Liver (tissue), 9 donors: Measurements from ENCODE around the gene TMEM107. TPM values are rescaled to one million over a fixed set of nuclear protein-coding genes. Genes with fewer than 3 reads are reported as not detected.

Experiments
- DNase-seq: peaks from one replicate; pipeline ENCODE4 v3.0.0-alpha.2; 2017; ENCODE audit warnings: low spot score
- H3K27ac ChIP-seq, 2 donors: one replicate each; pipeline ENCODE4 v1.7.0; 2013; ENCODE audit warnings: inconsistent platforms in 2 of 2, low read length in 2 of 2, control low read depth in 1 of 2, low read depth in 1 of 2, mild to moderate bottlenecking in 1 of 2
- H3K27me3 ChIP-seq, 4 donors: one replicate each; pipeline versions ENCODE4 v1.6.1 to v1.7.0; 2013; ENCODE audit warnings: low read length in 3 of 4, inconsistent platforms in 1 of 4, mild to moderate bottlenecking in 1 of 4, moderate library complexity in 1 of 4; ENCODE audit not compliant: control insufficient read depth in 4 of 4, insufficient read depth in 4 of 4
- H3K36me3 ChIP-seq, 4 donors: one replicate each; pipeline versions ENCODE4 v1.6.1 to v1.7.0; 2013; ENCODE audit warnings: low read length in 3 of 4, mild to moderate bottlenecking in 3 of 4, low read depth in 1 of 4, moderate library complexity in 1 of 4; ENCODE audit not compliant: control insufficient read depth in 4 of 4, insufficient read depth in 3 of 4
- H3K4me1 ChIP-seq, 4 donors: one replicate each; pipeline versions ENCODE4 v1.6.1 to v1.7.0; 2013; ENCODE audit warnings: low read length in 3 of 4, mild to moderate bottlenecking in 3 of 4, moderate library complexity in 1 of 4; ENCODE audit not compliant: control insufficient read depth in 4 of 4, insufficient read depth in 4 of 4
- H3K4me3 ChIP-seq, 3 donors: one replicate each; pipeline versions ENCODE4 v1.6.1 to v1.7.0; 2013; ENCODE audit warnings: low read length in 3 of 3, control low read depth in 1 of 3, low read depth in 1 of 3, mild to moderate bottlenecking in 1 of 3
- H3K9ac ChIP-seq, 2 donors: one replicate each; pipeline ENCODE4 v1.7.0; 2013; ENCODE audit warnings: low read length in 2 of 2, mild to moderate bottlenecking in 2 of 2, moderate library complexity in 2 of 2, control low read depth in 1 of 2, low read depth in 1 of 2
- H3K9me3 ChIP-seq, 4 donors: one replicate each; pipeline versions ENCODE4 v1.6.1 to v1.7.0; 2013; ENCODE audit warnings: low read length in 3 of 4; ENCODE audit not compliant: control insufficient read depth in 4 of 4
- ATF3 ChIP-seq: IDR thresholded peaks from 2 replicates; pipeline ENCODE4 v1.6.1; 2016; ENCODE audit warnings: antibody characterized with exemption
- CTCF ChIP-seq: fragments of 150-350 bp; IDR thresholded peaks from 2 replicates; pipeline ENCODE4 v1.5.1; 2017; ENCODE audit warnings: improper control_type of control experiment, low read depth, low read length; ENCODE audit not compliant: missing input control
- EGR1 ChIP-seq, 2 donors: IDR thresholded peaks; 2 replicates each; pipeline ENCODE4 v1.6.1; 2016 to 2018; ENCODE audit warnings: antibody characterized with exemption in 2 of 2, low read depth in 2 of 2
- FOXA1 ChIP-seq: IDR thresholded peaks from 2 replicates; pipeline ENCODE4 v1.6.1; 2016; ENCODE audit warnings: antibody characterized with exemption
- FOXA2 ChIP-seq: IDR thresholded peaks from 2 replicates; pipeline ENCODE4 v1.6.1; 2016; ENCODE audit warnings: antibody characterized with exemption
- GABPA ChIP-seq, 2 donors: IDR thresholded peaks in 1 of 2; conservative IDR thresholded peaks in 1 of 2; 2 replicates each; pipeline ENCODE4 v1.6.1; 2016; ENCODE audit warnings: antibody characterized with exemption in 2 of 2, mild to moderate bottlenecking in 1 of 2, moderate library complexity in 1 of 2
- HNF4A ChIP-seq, 2 donors: conservative IDR thresholded peaks; 2 replicates each; pipeline ENCODE4 v1.6.1; 2016; ENCODE audit warnings: antibody characterized with exemption in 2 of 2, mild to moderate bottlenecking in 2 of 2
- HNF4G ChIP-seq: IDR thresholded peaks from 2 replicates; pipeline ENCODE4 v1.6.1; 2016; ENCODE audit warnings: antibody characterized with exemption
- JUND ChIP-seq, 2 donors: IDR thresholded peaks; 2 replicates each; pipeline ENCODE4 v1.6.1; 2016; ENCODE audit warnings: antibody characterized with exemption in 2 of 2
- MAX ChIP-seq: IDR thresholded peaks from 2 replicates; pipeline ENCODE4 v1.6.1; 2016; ENCODE audit warnings: antibody characterized with exemption
- NR2F2 ChIP-seq: IDR thresholded peaks from 2 replicates; pipeline ENCODE4 v1.6.1; 2016; ENCODE audit warnings: antibody characterized with exemption
- RAD21 ChIP-seq, 2 donors: IDR thresholded peaks; 2 replicates each; pipeline ENCODE4 v1.6.1; 2016; ENCODE audit warnings: antibody characterized with exemption in 2 of 2, mild to moderate bottlenecking in 2 of 2
- RXRA ChIP-seq, 2 donors: IDR thresholded peaks; 2 replicates each; pipeline ENCODE4 v1.6.1; 2017 to 2018; ENCODE audit warnings: antibody characterized with exemption in 2 of 2, mild to moderate bottlenecking in 1 of 2
- TAF1 ChIP-seq: conservative IDR thresholded peaks from 2 replicates; pipeline ENCODE4 v1.6.1; 2016; ENCODE audit warnings: antibody characterized with exemption, mild to moderate bottlenecking
- YY1 ChIP-seq: IDR thresholded peaks from 2 replicates; pipeline ENCODE4 v1.6.1; 2016; ENCODE audit warnings: antibody characterized with exemption, mild to moderate bottlenecking
- ZBTB33 ChIP-seq: IDR thresholded peaks from 2 replicates; pipeline ENCODE4 v1.6.1; 2016; ENCODE audit warnings: antibody characterized with exemption
- WGBS: extraction: QIAGEN DNeasy Blood & Tissue Kit; methylation state at CpG from one replicate; pipeline ENCODE4 v1.1.7; 2013; 5-methylcytosine and 5-hydroxymethylcytosine counted together
- polyA plus RNA-seq, 2 donors: library from polyadenylated mRNA; stranded (reverse) in 1 of 2; unstranded in 1 of 2; fragments of 200-250 nt in 1 of 2; fragments of >200 nt in 1 of 2; fragmentation: Nextera tagmentation in 1 of 2; extraction: Ambion mirVana in 1 of 2; gene quantifications; one replicate each; pipeline versions ENCODE4 v1.2.1 to v1.2.3, GENCODE V29; 2013 to 2015
- total RNA-seq, 2 donors: library from RNA; depleted of rRNA; stranded (reverse); fragments of >200 nt; gene quantifications; one replicate each; pipeline ENCODE4 v1.2.3, GENCODE V29; 2014
- donor health status: healthy.
- donor health status: healthy.
- donor health status: healthy.
- donor health status: healthy.
- donor health status: healthy.

Gene TMEM107
- total and polyA plus RNA-seq, 4 donors, result 3.0 to 8.4 (median 4.2) TPM

GRCh38 chr17:8122924-8123694 lies 53.1 kb downstream of the TMEM107 start:
- no peaks in the 10 kb centered on the region for H3K9me3 ChIP-seq
- no peaks in the 10 kb centered on the region for H3K36me3 ChIP-seq
- H3K9ac ChIP-seq, result no peak overlapping the region
- peaks cover 5 to 16% (median 6%) of the 10 kb centered on the region in 4 donors for H3K27me3 ChIP-seq
- no peak for DNase-seq
- peak overlapping the region in 1 of 3 donors; percentile 40 for H3K4me3 ChIP-seq
- no peak overlapping the region for H3K27ac ChIP-seq
- peaks cover 28 to 77% (median 65%) of the 10 kb centered on the region in 4 donors for H3K4me1 ChIP-seq
- TF ChIP-seq RXRA (IDR thresholded peaks at IDR 0.05) (no peak), NR2F2 (no peak), RAD21 (IDR thresholded peaks at IDR 0.05) (no peak), EGR1 (IDR thresholded peaks at IDR 0.05; ENCODE audit: low read depth in 2 of 2) (no peak), FOXA2 (no peak), ATF3 (no peak), TAF1 (no peak), JUND (IDR thresholded peaks at IDR 0.05) (no peak), HNF4G (no peak), CTCF (no peak), ZBTB33 (no peak), MAX (no peak), FOXA1 (no peak), GABPA (IDR thresholded peaks at IDR 0.05 in 1 of 2, conservative IDR thresholded peaks at IDR 0.05 in 1 of 2) (no peak), HNF4A (conservative IDR thresholded peaks at IDR 0.05) (no peak), YY1 (no peak)
- 3% methylated on average over 55 of the region's 55 CpGs for WGBS

Other genes with a start within 250 kb of the TMEM107 start
- under 1 TPM; 0.23 to 0.67 TPM for gene KCNAB3, start 246.5 kb downstream of the TMEM107 start, total RNA-seq
- under 1 TPM; 0.42 to 0.43 TPM for gene KCNAB3, start 246.5 kb downstream of the TMEM107 start, polyA plus RNA-seq
- 10 to 100 TPM; 15.9 to 18.4 TPM for gene TRAPPC1, start 244.4 kb downstream of the TMEM107 start, total RNA-seq
- gene TRAPPC1, start 244.4 kb downstream of the TMEM107 start, polyA plus RNA-seq, result 10 to 100 TPM; 95.9 to 96.9 TPM
- 10 to 100 TPM; 10.5 to 12.0 TPM for gene CNTROB, start 244.2 kb downstream of the TMEM107 start, total RNA-seq
- 1 to 10 TPM; 2.2 to 6.7 TPM for gene CNTROB, start 244.2 kb downstream of the TMEM107 start, polyA plus RNA-seq
- gene GUCY2D, start 173.8 kb downstream of the TMEM107 start, total RNA-seq, result under 1 TPM in 1 of 2 donors, not detected in 1; 0.09 TPM
- gene GUCY2D, start 173.8 kb downstream of the TMEM107 start, polyA plus RNA-seq, result under 1 TPM in 1 of 2 donors, not detected in 1; 0.14 TPM
- 1 to 10 TPM in 1 of 2 donors, under 1 TPM in 1; 0.92 to 1.0 TPM for gene ALOX15B, start 137.3 kb downstream of the TMEM107 start, total RNA-seq
- gene ALOX15B, start 137.3 kb downstream of the TMEM107 start, polyA plus RNA-seq, result under 1 TPM; 0.16 to 0.19 TPM
- not detected for gene ALOX12B, start 88.7 kb downstream of the TMEM107 start, total RNA-seq
- not detected for gene ALOX12B, start 88.7 kb downstream of the TMEM107 start, polyA plus RNA-seq
- gene ALOXE3, start 57.9 kb downstream of the TMEM107 start, total RNA-seq, result not detected
- not detected for gene ALOXE3, start 57.9 kb downstream of the TMEM107 start, polyA plus RNA-seq
- gene HES7, start 52.3 kb downstream of the TMEM107 start, total RNA-seq, result not detected
- gene HES7, start 52.3 kb downstream of the TMEM107 start, polyA plus RNA-seq, result not detected
- 10 to 100 TPM; 10.1 to 71.6 TPM for gene PER1, start 24.0 kb downstream of the TMEM107 start, total RNA-seq
- gene PER1, start 24.0 kb downstream of the TMEM107 start, polyA plus RNA-seq, result 10 to 100 TPM; 24.9 to 34.6 TPM
- 1 to 10 TPM; 4.2 to 9.0 TPM for gene VAMP2, start 13.4 kb downstream of the TMEM107 start, total RNA-seq
- gene VAMP2, start 13.4 kb downstream of the TMEM107 start, polyA plus RNA-seq, result 10 to 100 TPM; 11.4 to 25.9 TPM
- gene BORCS6, start 13.8 kb upstream of the TMEM107 start, total RNA-seq, result 1 to 10 TPM; 5.1 to 6.8 TPM
- gene BORCS6, start 13.8 kb upstream of the TMEM107 start, polyA plus RNA-seq, result 1 to 10 TPM; 4.1 to 6.4 TPM
- gene AURKB, start 34.2 kb upstream of the TMEM107 start, total RNA-seq, result 10 to 100 TPM in 1 of 2 donors, under 1 TPM in 1; 0.42 to 25.9 TPM
- 1 to 10 TPM; 1.8 to 4.3 TPM for gene AURKB, start 34.2 kb upstream of the TMEM107 start, polyA plus RNA-seq
- 10 to 100 TPM in 1 of 2 donors, 1 to 10 TPM in 1; 5.9 to 10.0 TPM for gene CTC1, start 71.7 kb upstream of the TMEM107 start, total RNA-seq
- gene CTC1, start 71.7 kb upstream of the TMEM107 start, polyA plus RNA-seq, result 1 to 10 TPM; 5.5 to 9.3 TPM
- 10 to 100 TPM; 13.7 to 18.5 TPM for gene PFAS, start 72.9 kb upstream of the TMEM107 start, total RNA-seq
- 1 to 10 TPM; 6.0 to 7.9 TPM for gene PFAS, start 72.9 kb upstream of the TMEM107 start, polyA plus RNA-seq
- gene RANGRF, start 112.3 kb upstream of the TMEM107 start, total RNA-seq, result 1 to 10 TPM; 6.9 to 7.6 TPM
- gene RANGRF, start 112.3 kb upstream of the TMEM107 start, polyA plus RNA-seq, result 10 to 100 TPM; 10.3 to 19.9 TPM
- 1 to 10 TPM in 1 of 2 donors, under 1 TPM in 1; 0.84 to 1.2 TPM for gene SLC25A35, start 119.0 kb upstream of the TMEM107 start, total RNA-seq
- gene SLC25A35, start 119.0 kb upstream of the TMEM107 start, polyA plus RNA-seq, result 1 to 10 TPM; 1.2 to 1.6 TPM
- gene ARHGEF15, start 133.9 kb upstream of the TMEM107 start, total RNA-seq, result 1 to 10 TPM; 1.4 to 1.9 TPM
- gene ARHGEF15, start 133.9 kb upstream of the TMEM107 start, polyA plus RNA-seq, result 1 to 10 TPM; 1.6 to 2.1 TPM
- gene ODF4, start 163.5 kb upstream of the TMEM107 start, total RNA-seq, result not detected
- gene ODF4, start 163.5 kb upstream of the TMEM107 start, polyA plus RNA-seq, result not detected
- gene RPL26, start 206.8 kb upstream of the TMEM107 start, total RNA-seq, result 1,000 to 10,000 TPM in 1 of 2 donors, 100 to 1,000 TPM in 1; 989 to 1,192 TPM
- 1,000 to 10,000 TPM in 1 of 2 donors, 100 to 1,000 TPM in 1; 309 to 1,118 TPM for gene RPL26, start 206.8 kb upstream of the TMEM107 start, polyA plus RNA-seq
- not detected for gene RNF222, start 221.4 kb upstream of the TMEM107 start, total RNA-seq
- not detected for gene RNF222, start 221.4 kb upstream of the TMEM107 start, polyA plus RNA-seq